ENCODE results near the gene LPIN1. TPM values are rescaled to one million over a fixed set of nuclear protein-coding genes. Genes with fewer than 3 reads are reported as not detected.

The LPIN1 gene
- total and polyA plus RNA-seq, 8 donors = 16.4 to 47.2 (median 20.9) TPM

DNA sequence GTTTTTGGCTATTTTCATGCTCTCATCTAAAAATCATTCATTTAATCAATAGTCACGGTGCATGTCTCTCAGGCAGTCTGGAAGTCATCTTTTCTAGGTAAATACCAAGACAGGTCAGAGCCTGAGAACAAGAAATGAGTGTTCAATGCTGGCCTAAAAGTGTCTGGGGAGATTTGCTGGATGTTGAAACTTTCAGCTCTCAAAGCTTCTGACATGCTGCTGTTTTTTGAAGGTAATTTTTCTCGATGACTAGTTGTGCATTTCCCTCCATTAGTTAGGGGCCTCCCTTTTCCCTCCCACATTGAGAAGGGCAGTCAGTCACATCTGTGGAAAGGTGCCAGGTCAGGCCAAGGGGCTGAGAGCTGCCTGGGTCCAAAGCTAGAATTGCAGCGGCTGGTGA, 115.6 kb downstream of the LPIN1 start:
- H3K4me3 ChIP-seq = no peak overlapping the region
- no peak for DNase-seq
- no peak for ATAC-seq
- H3K27me3 ChIP-seq = no peaks in the 10 kb centered on the region
- TF ChIP-seq, protein P1, sequence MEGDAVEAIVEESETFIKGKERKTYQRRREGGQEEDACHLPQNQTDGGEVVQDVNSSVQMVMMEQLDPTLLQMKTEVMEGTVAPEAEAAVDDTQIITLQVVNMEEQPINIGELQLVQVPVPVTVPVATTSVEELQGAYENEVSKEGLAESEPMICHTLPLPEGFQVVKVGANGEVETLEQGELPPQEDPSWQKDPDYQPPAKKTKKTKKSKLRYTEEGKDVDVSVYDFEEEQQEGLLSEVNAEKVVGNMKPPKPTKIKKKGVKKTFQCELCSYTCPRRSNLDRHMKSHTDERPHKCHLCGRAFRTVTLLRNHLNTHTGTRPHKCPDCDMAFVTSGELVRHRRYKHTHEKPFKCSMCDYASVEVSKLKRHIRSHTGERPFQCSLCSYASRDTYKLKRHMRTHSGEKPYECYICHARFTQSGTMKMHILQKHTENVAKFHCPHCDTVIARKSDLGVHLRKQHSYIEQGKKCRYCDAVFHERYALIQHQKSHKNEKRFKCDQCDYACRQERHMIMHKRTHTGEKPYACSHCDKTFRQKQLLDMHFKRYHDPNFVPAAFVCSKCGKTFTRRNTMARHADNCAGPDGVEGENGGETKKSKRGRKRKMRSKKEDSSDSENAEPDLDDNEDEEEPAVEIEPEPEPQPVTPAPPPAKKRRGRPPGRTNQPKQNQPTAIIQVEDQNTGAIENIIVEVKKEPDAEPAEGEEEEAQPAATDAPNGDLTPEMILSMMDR (IDR thresholded peaks at IDR 0.05) = no peak
- H3K27ac ChIP-seq = no peak overlapping the region
- intact Hi-C loops (cut with DNase I) = no loop called here
- H3K9me3 ChIP-seq = peaks cover 0 to 2% of the 10 kb centered on the region in 2 donors
- H3K36me3 ChIP-seq = no peaks in the 10 kb centered on the region
- peaks cover 11 to 24% of the 10 kb centered on the region in 2 donors for H3K4me1 ChIP-seq

DNA sequence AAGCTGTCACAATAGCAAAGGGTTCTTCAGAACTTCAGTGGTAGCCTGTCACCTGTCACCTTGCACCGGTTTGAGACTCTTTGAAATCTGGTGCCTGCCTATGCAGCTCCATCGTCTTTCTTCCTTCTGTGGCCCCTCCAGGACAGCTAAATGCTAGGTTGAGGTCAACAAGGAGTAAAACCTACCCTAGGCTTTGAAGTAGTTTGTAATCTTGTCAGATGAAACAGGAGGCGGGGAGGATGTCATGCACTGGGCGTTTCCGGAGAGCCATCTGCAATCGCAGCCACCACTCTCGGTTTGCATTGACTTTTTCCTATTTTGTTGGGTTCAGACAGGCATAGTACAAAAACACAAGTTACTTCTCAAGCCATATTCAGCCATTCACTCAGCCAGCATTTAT, 116.7 kb downstream of the LPIN1 start:
- Histone ChIP-seq H3K9me3 (peaks cover 0 to under 1% of the 10 kb centered on the region in 2 donors), H3K27ac (no peak overlapping the region), H3K4me3 (no peak overlapping the region), H3K36me3 (no peaks in the 10 kb centered on the region), H3K4me1 (peaks cover 11 to 24% of the 10 kb centered on the region in 2 donors), H3K27me3 (no peaks in the 10 kb centered on the region)
- no peak for ATAC-seq
- DNase-seq = no peak
- intact Hi-C loops (cut with DNase I) = no loop called here
- TF ChIP-seq, protein P1 (IDR thresholded peaks at IDR 0.05) = no peak

DNA sequence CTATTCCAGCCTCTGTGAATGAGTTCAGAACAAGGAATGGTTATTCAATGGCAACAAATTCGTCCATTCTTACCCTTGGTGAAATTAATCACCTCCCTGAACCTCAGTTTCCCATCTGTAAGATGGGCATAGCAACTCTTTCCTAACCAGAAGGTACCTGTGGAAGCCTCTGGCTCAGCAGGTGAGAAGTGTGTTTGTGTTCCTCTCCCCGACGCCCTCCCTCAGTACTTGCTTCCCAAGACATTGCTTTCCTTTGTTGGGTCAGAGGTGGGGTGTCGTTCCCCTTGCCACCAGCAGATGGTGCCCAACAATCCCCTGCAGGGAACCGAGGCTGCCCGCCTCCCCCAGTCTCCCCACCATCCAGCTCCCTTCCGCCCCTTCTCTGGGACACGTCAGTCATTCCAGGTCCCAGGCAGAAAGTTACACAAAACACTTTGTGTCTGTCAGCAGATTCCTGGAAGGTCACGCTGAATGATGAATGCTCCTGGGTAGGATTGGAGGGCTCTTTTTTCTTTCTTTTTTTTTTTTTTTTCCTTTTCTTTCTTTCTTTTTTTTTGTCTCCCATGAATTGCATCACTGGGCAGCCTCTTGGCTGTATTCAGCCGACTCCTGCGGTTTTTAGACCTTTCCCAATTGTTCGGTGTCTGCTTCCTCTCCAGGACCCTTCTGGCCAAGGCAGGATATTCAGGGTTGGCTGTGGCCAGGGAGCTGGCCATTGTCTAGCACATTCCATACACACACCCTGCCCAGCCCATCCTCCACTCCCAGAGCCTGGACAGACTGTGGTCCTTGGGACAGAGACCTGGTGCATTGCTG, 117.3 kb downstream of the LPIN1 start:
- TF ChIP-seq, protein P1 (IDR thresholded peaks at IDR 0.05) = peak; percentile 93 to 94
- intact Hi-C loops (cut with DNase I) = no loop called here
- Histone ChIP-seq H3K4me1 (peaks cover 11 to 24% of the 10 kb centered on the region in 2 donors), H3K9me3 (no peaks in the 10 kb centered on the region), H3K27me3 (no peaks in the 10 kb centered on the region), H3K27ac (peak overlapping the region in 1 of 2 donors; percentile 24), H3K36me3 (no peaks in the 10 kb centered on the region), H3K4me3 (no peak overlapping the region)
- DNase-seq = peak; percentile 84 to 92 (median 88)
- ATAC-seq = peak; percentile 99

DNA sequence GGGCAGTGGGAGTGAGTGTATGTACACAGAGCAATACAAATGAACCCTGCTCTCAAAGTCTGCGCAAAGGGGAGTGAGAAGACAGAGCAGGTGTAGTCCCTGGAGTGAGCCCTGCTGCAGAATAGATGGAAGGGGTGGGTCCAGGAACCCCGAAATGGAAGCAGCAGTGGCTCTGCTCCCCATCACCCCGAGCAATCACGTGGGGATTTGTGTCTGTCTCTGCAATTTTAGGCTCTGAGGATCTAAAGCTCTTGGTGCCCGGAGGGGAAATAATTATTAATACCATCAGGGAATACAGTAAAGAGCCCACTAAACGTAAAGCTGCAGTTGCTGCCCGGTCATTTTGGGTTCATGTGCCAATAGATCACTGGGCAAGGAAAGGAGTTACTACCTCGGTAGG, 118.3 kb downstream of the LPIN1 start:
- Histone ChIP-seq H3K9me3 (no peaks in the 10 kb centered on the region), H3K4me3 (no peak overlapping the region), H3K36me3 (no peaks in the 10 kb centered on the region), H3K27ac (no peak overlapping the region), H3K4me1 (peaks cover 11 to 18% of the 10 kb centered on the region in 2 donors), H3K27me3 (no peaks in the 10 kb centered on the region)
- TF ChIP-seq, protein P1 (IDR thresholded peaks at IDR 0.05) = no peak
- DNase-seq (no peak), ATAC-seq (no peak)
- intact Hi-C loops (cut with DNase I) = no loop called here

DNA sequence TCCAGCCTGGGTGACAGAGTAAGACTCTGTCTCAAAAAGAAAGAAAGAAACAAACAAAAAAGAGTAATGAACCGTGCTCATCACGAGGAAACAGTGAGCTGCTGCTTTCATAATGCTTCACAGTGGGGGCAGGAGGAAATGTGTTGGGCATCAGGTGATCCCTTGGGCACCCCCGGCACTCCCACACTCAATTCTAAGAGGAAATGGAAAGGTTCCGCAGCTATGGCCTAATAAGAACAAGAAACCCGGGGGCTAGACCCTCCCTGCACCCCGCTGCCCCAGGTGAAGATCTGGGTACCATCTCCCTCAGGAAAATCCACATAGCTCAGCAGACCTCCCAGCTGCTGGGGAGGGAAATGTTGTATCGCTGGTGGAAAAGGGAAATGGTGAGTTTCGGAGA, 118.9 kb downstream of the LPIN1 start:
- intact Hi-C loops (cut with DNase I) = no loop called here
- H3K4me3 ChIP-seq = no peak overlapping the region
- no peaks in the 10 kb centered on the region for H3K36me3 ChIP-seq
- H3K27me3 ChIP-seq = no peaks in the 10 kb centered on the region
- no peak overlapping the region for H3K27ac ChIP-seq
- ATAC-seq = no peak
- TF ChIP-seq, protein P1 (IDR thresholded peaks at IDR 0.05) = no peak
- DNase-seq = no peak
- no peaks in the 10 kb centered on the region for H3K9me3 ChIP-seq
- H3K4me1 ChIP-seq = peaks cover 11 to 18% of the 10 kb centered on the region in 2 donors
